Neural cell (in vitro differentiated cells): ENCODE results near the gene NHSL2.

ENCODE experiments used
- CTCF ChIP-seq: fragments of 450-650 bp; IDR thresholded peaks from 2 replicates; pipeline ENCODE4 v1.5.1; 2014; ENCODE audit warnings: antibody characterized with exemption, mild to moderate bottlenecking, moderate library complexity; ENCODE audit not compliant: poor library complexity, severe bottlenecking
- EP300 ChIP-seq: fragments of 450-650 bp; conservative IDR thresholded peaks from 2 replicates; pipeline ENCODE4 v1.6.1; 2014; ENCODE audit warnings: antibody characterized with exemption, mild to moderate bottlenecking, moderate library complexity; ENCODE audit not compliant: poor library complexity, severe bottlenecking
- EZH2 ChIP-seq: fragments of 200-600, 300-800 bp; shearing (Covaris generic), sonication (generic); IDR thresholded peaks from 2 replicates; pipeline ENCODE4 v1.6.1; 2014; ENCODE audit warnings: antibody characterized with exemption, low read length, borderline replicate concordance, mild to moderate bottlenecking; ENCODE audit not compliant: insufficient read depth, poor library complexity, severe bottlenecking
- POLR2AphosphoS5 ChIP-seq: IDR thresholded peaks from 2 replicates; pipeline ENCODE4 v1.6.1; 2012
- RAD21 ChIP-seq: fragments of 450-650 bp; conservative IDR thresholded peaks from 2 replicates; pipeline ENCODE4 v1.6.1; 2014; ENCODE audit warnings: antibody characterized with exemption, mild to moderate bottlenecking, moderate library complexity
- TAF1 ChIP-seq: IDR thresholded peaks from 2 replicates; pipeline ENCODE4 v1.6.1; 2012; ENCODE audit warnings: low read depth

GRCh38 chrX:72088761-72089160 is 178.1 kb downstream of the NHSL2 start:
- TF ChIP-seq TAF1 (no peak), CTCF (no peak), POLR2AphosphoS5 (no peak), RAD21 (no peak), EP300 (no peak), EZH2 (no peak)
